SKM-1 (cell line): ENCODE results near the gene GTF2F2.

Experiments used
- DNase-seq: peaks from one replicate; lab custom pipeline; 2025; ENCODE audit not compliant: unreplicated experiment; lab: John Stamatoyannopoulos, UW

The GTF2F2 gene, protein sequence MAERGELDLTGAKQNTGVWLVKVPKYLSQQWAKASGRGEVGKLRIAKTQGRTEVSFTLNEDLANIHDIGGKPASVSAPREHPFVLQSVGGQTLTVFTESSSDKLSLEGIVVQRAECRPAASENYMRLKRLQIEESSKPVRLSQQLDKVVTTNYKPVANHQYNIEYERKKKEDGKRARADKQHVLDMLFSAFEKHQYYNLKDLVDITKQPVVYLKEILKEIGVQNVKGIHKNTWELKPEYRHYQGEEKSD

DNA sequence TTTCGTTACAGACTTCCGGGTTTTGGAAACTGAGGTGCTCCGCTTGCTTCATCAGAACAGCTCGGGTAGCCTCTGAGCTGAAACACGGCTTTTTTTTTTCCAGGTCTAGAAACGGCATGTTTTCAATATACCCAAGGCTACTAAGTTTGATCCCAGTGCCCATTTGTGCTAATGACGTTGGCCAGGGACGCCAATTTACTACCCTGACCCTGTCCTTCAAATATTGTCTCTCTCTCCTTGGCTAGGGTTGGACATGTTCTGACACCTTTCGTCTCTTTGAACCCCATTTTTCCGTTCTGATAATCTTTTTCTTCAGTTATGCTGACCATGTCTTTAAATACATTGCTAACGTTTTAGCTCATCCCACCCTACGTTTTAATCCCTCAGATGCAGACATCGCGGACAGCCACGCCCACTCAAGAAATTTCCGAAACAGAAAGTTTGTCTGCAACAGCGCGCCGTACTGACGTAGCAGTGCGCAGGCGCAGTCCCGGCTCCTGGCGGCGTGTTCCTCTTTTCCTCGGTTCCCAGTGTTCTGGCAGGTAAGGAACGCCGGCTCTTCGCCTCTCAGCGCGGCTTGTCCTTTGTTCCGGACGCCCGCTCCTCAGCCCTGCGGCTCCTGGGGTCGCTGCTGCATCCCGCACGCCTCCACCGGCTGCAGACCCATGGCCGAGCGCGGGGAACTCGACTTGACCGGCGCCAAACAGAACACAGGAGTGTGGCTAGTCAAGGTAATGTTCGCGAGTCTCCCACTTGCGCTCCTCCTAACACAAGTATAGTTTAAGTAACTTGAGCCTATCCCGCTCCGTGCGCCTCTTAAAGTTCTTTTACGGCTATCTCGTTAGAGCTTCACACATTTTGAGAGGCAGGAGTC lies at the start of gene GTF2F2:
TSS of gene GTF2F2 (plus strand) at position 520 of the 874 bp plus-strand sequence. CDS start at position 666, 146 bp downstream.
- peak; percentile 82 for DNase-seq

DNA sequence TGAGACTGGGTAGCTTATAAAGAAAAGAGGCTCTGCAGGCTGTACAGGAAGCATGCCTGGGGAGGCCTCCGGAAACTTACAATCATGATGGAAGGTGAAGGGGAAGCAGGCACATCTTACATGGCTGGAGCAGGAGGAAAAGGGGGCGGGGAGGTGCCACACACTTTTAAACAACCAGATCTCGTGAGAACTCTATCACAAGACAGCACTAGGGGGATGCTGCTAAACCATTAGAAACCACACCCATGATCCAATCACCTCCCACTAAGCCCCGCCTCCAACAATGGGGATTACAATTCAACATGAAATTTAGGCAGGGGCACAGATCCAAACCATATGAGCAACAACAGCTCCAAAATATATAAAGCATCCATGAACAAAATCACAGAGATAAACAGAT lies 46.5 kb upstream of the GTF2F2 start:
- no peak for DNase-seq

DNA sequence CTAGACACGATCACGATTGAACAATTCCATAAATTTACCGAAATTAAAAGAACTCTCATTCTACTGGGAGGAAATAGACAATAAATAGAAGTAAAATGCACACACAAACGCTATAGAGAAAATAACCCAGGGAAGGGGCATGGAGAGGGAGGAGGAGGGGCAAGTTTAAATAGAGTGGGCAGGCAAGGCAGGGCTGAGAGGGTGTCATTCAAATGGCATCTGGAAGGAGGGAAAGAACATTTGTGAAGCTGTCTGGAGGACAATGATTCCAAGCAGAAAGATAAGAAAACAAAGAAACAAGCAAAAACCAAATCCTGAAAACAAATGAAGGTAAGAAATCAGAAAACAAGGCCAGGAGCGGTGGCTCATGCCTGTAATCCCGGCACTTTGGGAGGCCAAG lies 45.6 kb upstream of the GTF2F2 start:
- DNase-seq = no peak

DNA sequence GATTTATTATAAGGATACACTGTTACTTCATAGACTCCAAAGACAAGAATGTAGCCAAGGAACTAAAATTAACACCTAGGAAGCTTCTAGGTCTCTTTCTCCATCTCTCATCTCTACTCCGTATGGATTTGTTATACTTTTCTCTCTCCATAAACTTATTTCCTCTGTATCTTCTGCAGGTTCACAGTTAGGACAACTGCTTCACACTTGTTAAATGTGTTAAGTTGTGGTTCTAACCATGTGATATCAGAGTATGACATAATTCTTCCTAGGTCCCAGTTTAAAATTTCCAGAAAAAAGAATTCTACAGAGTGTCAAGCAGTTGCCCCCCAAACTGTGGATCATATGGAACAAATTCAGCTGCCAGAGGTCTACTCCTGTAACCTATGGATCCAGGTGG lies 42.3 kb upstream of the GTF2F2 start:
- DNase-seq = no peak

DNA sequence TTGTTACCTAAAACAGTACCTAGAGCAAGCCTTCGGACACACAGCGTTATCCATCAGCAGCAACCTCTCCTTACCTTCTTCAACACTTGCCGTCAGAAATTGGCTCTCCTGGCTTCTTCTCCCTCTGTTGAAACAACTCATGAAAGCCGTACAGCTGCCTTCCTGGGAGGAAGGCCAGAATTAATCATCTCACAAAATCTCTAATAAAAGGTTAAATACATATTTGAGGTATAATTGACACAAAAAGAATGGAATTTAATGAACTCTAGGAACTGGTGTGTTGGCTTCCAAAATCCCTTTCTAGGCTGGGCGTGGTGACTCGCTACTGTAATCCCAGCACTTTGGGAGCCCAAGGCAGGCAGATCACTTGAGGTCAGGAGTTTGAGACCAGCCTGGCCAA lies 37.3 kb upstream of the GTF2F2 start:
- DNase-seq = no peak

DNA sequence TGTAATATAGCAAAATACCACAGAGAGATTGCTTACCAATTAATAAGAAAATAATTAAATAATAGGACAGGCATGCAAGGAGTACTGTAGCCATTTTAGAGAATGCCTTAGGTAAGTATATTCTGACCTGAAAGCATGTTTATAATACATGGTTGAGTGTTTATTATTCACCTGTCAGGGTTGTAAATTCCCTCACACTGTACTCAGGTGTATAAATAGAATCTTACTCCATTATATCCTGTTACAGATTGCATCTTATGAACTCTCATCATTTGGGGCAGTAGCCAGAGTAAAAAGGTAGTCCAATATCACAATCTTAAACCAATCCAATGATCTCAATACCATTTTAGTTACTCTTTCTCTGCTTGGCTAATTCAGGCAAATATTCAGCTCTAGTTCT lies 35.8 kb upstream of the GTF2F2 start:
- DNase-seq = no peak

DNA sequence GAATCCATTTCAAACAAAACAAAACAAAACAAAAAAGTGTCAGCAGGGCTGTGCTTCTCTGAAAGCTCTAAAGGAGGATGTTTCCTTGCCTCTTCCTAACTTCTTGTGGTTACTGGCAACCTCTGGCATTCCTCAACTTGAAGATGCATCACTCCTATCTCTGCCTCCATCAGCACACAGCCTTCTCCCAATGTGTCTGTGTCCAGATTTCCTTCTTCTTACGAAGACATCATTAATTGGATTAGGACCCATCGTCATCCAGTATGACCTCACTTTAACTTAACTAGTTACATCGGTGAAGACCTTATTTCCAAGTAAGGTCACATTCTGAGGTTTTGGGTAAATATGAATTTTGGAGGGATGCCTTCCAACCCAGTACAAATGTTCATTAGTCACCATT lies 33.8 kb upstream of the GTF2F2 start:
- DNase-seq = no peak

DNA sequence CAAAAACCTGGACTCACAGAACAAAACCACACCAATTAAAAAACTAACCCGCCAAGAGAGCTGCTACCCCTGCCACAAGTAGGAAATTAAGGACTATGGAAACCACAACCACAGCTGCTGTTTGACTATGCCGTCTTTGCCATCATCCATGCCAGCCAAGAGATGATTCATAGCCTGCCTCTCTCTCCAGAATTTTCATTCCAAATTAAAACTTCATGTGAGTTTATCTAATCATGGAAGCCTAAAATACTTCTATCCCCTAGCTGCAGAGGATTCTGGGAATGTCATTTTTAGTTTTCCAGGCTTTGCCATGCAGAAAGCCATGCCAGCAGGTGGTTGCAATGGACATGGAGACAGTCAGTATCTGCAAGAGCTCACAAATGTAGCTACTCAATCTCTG lies 27.6 kb upstream of the GTF2F2 start:
- no peak for DNase-seq

DNA sequence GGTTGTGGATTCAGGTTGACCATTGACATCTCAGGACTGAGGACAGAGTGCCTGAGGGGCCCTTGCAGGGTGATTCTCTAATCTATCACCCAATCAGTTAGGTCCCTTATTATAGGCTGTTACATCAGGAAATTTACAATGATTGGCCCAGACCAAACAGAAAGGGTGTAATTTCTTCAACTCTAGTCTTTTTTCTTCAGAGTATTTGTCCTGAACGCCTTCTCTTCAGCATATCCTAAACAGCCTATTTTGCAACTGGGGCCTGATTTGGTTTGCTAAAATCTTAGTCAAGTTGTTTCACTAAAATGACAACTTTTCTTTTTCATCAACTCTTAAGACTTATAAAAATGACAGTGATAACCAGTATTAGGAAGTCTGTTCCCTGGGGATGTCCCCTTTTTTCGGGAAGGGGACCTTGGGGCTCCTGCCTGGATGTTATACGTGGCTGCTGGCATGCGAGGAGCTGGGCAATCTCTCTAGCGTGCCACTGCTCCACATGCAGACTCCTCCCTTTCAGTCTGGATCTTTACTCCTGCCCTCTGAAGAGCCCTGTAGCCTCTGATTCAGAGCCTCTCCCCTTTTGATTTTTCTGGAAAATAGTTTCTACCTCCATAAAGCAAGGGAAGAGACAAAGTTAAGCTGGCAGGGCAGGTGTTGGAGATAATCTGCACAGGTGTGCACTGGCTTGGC lies 19.6 kb upstream of the GTF2F2 start:
- DNase-seq = no peak

DNA sequence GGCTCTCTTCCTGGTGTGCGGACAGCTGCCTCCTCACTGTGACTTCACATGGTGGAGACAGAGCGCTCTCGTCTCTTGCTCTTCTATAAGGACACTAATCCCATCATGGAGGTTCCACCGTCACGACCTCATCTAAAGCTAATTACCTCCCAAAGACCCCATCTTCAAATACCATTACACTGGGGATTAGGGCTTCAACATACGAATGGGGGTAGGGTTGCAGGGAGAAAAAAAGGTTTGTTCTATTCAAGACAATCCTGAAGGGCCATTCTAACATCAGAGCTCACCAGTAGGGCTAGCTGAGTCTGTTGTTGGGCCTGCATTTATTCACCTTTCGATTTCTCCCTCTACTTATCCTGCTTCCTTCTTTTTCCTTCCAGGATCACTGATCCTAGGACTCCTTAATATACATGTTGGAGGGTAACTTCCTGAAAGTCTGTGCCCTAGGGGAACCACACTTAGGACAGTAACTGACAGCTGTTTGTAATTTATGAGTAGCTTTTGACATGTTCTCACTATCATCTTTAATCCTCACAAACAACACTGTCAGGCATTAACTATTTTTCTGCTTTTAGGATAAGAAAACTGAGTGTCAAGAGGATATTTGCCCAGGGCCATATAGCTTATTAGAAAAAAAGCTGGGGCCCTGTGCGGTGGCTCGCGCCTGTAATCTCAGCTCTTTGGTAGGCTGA lies 18.8 kb upstream of the GTF2F2 start:
- DNase-seq = no peak

DNA sequence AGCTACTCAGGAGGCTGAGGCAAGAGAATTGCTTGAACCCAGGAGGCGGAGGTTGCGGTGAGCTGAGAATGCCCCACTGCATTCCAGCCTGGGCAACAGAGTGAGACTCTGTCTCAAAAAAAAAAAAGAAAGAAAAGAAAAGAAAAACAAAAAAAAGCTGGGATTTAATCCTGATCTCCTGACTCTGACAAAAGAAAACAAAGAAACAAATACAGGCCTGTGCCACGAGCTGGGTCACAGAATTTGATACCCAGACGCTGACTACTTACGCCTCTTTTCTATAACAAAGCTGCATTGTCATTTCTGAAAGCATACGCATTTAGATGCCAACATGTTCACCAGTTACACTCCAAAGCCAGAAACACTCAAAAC lies 18.2 kb upstream of the GTF2F2 start:
- DNase-seq = no peak

DNA sequence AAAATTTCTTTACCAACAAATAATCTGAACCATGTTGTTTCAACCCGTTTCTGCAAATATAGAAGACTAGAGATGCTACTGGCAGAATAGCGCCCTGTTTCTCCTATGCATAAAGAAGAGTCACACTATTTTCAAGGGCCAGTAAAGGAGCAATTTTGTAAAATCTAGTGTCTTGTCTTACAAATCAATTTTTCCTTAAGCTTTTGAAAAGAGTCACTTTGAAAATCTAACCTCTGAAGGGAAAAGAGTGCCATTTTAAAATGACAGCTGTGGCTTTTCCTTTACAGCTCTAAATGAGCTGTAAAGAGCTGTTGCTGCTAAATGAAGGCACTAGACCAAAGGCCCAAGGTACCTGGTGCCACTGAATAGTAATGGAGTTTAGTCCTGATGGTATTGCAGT lies 16.9 kb upstream of the GTF2F2 start:
- no peak for DNase-seq

DNA sequence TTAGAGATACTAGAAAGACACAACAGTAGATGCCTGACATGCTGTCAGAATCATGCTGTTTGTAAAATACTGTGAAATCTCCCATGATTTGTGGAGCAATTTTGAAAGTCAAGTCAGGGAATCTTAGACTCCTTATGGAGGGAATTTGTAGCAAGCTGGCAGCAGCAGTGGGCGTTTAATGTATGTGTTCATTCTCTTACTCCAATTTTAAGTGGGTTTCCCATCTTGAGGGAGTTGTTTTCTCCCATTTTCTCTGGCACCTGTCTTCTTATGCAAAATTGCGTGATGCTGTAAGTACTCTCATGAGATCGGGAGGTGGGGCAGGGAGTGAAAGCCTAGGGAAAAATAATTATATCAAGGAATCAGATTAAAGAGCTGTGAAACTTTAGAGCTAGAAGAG lies 16.0 kb upstream of the GTF2F2 start:
- DNase-seq = no peak

DNA sequence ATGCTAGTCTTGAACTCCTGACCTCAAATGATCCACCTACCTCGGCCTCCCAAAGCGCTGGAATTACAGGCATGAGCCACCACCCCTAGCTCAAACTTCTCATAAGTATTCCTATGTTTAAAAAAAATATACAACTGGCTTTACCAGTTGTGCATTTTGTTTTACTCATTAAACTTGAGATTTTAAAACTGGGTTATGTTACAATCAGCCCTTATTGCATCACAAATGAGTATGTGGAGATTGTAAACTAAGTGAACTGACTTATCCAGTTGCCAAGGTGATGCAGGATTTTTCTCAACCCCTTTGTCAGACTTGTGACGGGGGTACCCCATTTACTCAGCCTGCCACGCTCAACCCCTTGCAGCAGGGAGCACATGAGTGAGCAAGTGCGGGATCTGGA lies 14.4 kb upstream of the GTF2F2 start:
- no peak for DNase-seq

DNA sequence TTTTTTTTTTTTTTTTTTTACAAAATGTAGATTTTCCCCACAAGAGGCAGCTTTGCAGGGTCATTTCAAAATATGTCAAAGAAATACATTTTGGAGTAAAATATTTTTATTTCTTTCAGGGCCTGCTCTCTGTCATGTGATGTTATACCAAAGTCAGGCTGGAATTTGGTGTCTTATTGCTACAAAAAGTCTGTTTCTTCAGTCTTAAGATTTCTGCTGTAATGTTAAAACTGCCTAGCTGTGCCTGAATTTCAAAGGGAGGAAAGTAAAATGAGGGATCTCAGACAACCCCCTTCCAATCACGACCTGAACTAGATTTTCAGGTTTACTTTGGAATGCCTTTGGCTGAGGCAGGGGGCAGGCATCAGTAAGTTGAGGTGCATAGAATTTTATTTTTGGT lies 12.8 kb upstream of the GTF2F2 start:
- DNase-seq = no peak

DNA sequence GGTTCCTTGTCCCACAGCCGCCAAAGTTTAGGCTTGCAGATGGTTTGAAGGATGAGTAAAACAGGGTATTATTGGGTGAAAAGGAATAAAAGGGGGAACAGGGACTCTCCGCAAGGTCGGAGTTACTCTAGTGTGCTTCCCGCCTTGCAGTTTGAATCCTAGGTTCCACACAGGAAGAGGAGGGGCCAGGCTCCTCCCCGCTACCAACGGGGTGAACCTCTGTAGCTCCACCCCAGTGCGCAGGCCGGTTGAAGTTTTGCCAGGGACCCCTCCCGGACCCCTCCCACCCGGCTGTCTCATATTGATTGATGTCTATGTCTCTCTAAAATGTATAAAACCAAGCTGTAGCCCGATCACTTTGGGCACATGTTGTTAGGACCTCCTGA lies 11.6 kb upstream of the GTF2F2 start:
- DNase-seq = no peak

DNA sequence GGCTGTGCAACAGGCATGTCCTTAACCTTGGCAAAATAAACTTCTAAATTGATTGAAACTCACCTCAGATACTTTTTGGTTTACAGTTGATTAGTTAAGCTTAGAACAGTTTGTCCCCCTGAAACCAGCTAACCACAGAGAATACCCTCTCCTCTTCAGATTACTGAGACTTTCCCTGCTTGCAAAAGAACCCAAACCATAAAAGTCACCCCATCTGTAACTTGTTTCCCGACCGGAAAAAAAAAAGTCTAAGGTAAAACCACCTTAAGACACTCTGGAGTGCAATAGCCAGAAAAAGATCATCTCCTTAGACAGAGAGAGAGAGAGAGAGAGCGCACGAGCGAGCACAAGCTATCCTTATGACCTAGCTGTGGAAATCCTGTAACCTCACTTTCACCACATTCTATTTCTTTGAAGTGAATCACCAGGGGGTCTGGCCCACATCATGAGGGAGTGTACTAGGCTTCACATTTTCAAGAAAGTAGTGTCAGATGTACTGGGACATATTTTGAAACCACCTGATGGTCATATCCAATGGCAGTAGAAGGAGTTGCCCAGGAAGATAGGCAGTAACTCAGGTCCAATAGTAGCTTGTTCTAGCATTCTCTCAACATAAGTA lies 11.1 kb upstream of the GTF2F2 start:
- DNase-seq = no peak

DNA sequence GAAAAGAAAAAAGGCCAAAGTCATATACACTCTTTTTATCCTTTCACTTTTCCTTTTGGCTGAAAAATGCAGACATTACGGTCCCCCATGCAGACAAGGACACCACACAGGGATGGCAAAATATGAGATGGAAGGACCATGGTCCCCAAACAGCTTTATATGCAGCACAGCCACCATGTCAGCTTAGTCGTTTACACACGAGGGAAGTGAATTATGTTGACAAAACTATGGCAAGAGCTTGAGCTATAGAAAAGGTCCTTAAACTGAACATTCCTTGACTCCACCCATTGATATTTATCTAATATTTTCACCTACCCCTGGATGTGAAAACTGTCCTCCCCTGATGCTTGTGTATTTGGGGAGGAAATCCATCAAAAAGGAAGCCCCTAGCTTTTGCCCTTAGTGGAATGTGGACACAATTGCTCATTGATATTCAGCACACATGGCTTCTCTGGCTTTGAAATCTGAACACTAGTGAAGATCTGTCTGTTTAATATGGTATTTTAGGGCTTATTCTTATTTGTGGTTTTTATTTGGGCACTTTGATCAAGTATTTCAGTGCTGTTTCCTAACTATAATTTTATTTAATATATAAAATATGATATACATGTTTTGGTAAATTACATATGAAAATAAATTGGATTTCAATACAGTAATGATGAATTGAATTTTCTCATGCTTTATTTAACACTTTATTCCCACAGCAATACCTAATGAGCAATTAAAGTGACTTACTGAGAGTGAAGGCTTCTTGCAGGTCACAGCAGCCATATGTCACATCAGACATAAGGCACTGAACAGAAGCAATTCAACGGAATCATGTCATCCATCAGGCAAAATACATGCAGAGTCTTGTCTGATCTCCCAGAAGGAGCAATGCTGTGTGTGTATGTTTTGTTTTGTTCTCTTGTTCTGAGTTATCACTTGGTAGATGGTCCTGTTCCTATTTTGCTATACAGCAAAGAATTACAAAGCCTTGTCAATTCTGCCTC lies 6.8 kb upstream of the GTF2F2 start:
- no peak for DNase-seq

DNA sequence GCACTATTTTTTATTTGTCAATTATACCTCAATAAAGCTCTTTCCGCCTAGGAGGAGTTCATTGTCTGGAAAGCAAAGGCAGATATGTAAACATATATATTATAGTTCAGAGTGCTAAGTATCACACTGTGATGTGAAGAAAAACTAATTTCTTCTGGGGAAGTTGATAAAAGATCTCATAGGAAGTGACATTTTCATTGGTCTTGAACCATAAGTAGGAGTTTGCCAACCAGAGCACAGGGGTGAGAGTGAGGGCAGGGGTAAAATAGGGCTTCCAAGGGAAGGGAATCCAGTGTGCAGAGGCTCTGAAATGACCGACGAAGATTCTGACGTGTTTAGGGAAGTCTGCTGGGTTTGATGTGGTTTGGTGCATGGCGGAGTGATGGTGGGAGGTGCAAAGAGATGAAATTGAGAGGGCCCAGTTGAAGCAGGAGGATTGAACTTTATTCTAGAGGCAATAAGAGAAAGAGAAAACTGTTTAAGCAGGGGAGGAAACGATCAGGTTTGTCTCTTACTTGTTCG lies 780 bp upstream of the GTF2F2 start:
- peak; percentile 36 for DNase-seq
